HG02623 (cell line): ENCODE results near the gene VWA3A.

Source experiments
- ATAC-seq: cut with Tn5 transposase; IDR thresholded peaks from one replicate; pipeline ENCODE4 v1.9.1; 2021; ENCODE audit warnings: moderate library complexity; ENCODE audit not compliant: unreplicated experiment

Gene VWA3A

DNA sequence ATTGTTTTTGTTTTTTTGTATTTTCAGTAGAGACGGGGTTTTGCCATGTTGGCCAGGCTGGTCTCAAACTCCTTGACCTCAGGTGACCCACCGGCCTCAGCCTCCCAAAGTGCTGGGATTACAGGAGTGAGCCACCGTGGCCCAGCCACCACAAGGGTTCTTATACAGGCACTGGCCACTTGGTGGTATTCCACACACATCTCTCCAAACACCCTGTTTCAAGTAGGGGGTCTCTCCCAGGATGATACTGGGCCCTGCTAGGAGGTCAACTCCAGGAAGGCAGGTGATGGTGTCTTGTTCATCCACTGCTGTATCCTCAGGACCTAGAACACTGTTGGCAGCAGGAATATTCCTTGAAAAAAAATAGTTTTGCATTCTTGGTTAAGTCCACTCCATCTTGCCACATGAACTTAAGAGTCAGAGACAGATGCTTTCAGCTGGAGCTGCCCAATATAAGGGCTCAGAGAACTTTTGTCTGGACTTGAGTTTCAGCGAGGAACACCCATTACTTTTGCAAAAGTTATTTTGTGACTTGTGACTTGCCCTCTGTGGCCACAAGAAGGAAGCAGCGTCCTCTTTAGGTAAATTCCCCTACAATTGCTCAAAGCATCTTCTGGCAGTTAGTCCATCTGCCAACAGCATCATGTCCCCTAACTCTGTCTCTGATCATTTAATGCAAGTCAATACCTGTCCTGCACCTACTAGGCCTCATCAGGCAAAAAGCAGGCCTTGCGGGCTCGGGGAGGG, 106.4 kb downstream of the VWA3A start:
- no peak for ATAC-seq

DNA sequence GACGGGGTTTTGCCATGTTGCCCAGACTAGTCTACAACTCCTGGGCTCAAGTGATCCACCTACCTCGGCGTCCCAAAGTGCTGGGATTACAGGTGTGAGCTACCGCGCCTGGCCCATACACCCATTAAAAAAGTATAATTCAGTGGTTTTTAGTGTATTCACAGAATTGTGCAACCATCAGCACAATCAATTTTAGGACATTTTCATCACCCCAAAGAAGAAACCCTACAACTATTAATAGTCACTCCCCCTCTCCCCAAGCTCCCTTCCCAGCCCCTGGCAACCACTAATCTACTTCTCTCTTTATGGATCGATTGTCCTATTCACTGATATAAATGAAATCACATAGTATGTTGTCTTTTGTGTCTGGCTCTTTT, 109.9 kb downstream of the VWA3A start:
- no peak for ATAC-seq

DNA sequence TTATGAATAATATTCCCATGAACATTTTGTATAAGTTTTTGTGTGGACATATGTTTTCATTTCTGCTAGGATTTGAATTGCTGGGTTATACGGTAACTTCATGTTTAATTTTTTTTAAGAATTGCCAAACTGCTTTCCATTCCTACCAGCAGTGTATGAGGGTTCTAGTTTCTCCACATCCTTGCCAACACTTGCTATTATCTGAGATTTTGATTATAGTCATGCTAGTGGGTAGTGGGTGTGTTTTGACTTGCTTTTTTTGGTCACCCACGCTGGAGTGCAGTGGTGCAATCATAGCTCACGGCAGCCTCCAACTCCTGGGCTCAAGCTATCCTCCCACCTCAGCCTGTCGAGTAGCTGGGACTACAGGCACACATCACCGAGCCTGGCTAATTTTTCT, 110.8 kb downstream of the VWA3A start:
- no peak for ATAC-seq

DNA sequence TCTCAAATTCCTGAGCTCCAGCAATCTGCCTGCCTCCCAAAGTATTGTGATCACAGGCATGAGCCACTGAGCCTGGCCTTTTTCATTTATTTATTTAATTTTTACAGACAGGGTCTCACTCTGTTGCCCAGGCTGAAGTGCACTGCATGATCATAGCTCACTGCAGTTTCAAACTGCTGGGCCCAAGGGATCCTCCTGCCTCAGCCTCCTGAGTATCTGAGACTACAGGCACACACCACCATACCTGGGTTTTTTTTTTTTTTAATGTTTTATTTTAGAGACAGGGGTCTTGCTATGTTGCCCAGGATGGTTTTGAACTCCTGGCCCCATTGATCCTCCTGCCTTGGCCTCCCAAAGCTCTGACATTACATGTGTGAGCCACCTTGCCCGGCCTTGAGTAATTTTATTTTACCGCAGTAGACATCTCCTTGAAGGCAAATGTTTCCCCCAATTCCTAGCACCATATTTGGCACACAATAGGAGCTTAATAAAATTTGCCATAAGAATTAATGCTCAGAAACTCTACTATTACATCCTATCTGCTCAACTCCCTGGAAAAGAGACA, 111.8 kb downstream of the VWA3A start:
- ATAC-seq: no peak

DNA sequence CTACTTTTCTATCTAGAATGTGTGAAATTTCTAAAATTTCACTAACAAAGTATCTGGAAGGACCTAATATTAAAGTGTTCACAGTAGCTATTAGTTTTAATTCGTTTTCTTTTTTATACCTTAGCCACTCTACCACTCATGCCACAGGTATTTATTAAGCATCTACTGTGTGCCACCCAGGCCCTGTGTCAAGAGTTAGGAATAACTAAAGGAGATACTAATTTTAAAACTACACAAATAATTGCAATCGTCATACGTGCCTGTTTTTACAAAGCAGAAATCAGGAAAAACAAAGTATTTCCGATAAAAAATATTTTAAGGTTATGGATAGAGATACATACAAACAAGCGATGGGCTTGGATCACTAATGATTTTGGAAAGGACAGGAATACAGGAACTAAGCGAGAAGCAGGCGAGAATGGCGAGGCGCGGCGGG, 113.3 kb downstream of the VWA3A start:
- no peak for ATAC-seq

DNA sequence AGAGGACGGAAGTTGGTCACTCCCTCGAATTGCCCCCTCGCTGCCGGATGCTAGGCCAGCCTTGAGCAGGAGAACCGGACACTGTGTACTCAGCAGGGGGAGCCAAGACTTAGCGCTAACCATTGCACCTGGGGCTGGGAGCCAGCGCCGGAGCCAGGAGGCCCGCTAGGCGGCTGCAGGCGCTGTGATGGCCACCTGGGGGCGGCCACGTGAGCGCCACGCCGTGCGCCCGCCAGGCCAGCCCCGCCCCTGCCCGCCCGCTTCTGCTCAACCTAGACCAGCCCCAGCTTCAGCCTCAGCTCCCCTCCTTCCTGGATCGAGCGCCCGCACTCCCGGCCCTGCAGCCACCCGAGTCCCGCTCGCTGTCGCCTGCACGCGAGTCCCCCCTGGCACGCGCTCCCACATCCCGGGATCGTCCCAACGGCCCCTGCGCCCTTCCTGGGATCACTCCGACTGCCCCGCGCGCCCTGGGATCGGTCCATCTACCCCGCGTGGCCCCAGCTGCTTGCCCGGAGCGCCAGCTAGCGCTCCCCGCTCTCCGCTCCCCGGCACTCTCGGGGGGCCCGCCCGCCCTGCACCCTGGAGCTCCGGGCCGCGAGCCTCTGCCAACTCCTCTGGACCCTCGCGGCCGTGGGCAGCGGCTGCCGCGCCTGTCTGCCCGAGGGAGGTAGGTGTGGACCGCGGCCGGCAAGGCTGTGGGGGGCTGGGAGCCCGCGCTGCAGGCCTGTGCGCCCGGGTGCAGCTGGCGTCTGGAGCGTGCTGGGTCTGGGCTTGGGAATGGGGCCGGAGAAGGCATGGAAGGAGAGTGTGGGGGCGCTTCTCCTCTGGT, 113.9 kb downstream of the VWA3A start, which contains the start of gene EEF2K:
Gene EEF2K (plus strand): TSS at position 266 of the 829 bp plus-strand sequence. CDS start 19,452 bp downstream, outside the sequence.
- ATAC-seq: peak; percentile 79
